Psoas muscle (tissue), 8 donors: ENCODE data around the gene IGSF5. TPM values are rescaled to one million over a fixed set of nuclear protein-coding genes. Genes with fewer than 3 reads are reported as not detected.
"Not testable (repeated sequence)": the region's sequence is repeated elsewhere in the genome, so short reads cannot be mapped to it uniquely, and the experiment has no call there.

Experiments used
- ATAC-seq, 4 donors: fragments of 200-7000 bp; cut with Tn5 transposase; one replicate each; pipeline ENCODE4 v1.9.1; 2020; ENCODE audit warnings: moderate library complexity in 3 of 4, mild to moderate bottlenecking in 2 of 4
- DNase-seq, 2 donors: peaks; one replicate each; pipeline ENCODE4 v3.0.0-alpha.2; 2020
- H3K27ac ChIP-seq: fragments of 200-600 bp; one replicate; pipeline ENCODE4 v1.8.0; 2022
- H3K27me3 ChIP-seq, 3 donors: fragments of 200-600 bp in 1 of 3; one replicate each; pipeline versions ENCODE4 v1.6.1 to v1.8.0; 2013 to 2022; ENCODE audit warnings: low read length in 2 of 3, mild to moderate bottlenecking in 2 of 3, moderate library complexity in 1 of 3; ENCODE audit not compliant: insufficient read depth in 3 of 3
- H3K36me3 ChIP-seq, 2 donors: fragments of 200-600 bp in 1 of 2; one replicate each; pipeline versions ENCODE4 v1.6.1 to v1.8.0; 2013 to 2022; ENCODE audit warnings: low read depth in 1 of 2, mild to moderate bottlenecking in 1 of 2, moderate library complexity in 1 of 2; ENCODE audit not compliant: insufficient read depth in 1 of 2
- H3K4me1 ChIP-seq: fragments of 200-600 bp; one replicate; pipeline ENCODE4 v1.8.0; 2022
- H3K4me3 ChIP-seq: fragments of 200-600 bp; one replicate; pipeline ENCODE4 v1.8.0; 2022; ENCODE audit warnings: mild to moderate bottlenecking
- H3K9me3 ChIP-seq: fragments of 200-600 bp; one replicate; pipeline ENCODE4 v1.8.0; 2022
- WGBS, 3 donors: extraction: QIAGEN DNeasy Blood & Tissue Kit; methylation state at CpG; one replicate each; pipeline versions ENCODE4 v1.1.6 to v1.1.7; 2013; 5-methylcytosine and 5-hydroxymethylcytosine counted together
- intact Hi-C, 2 donors: fragments of 100-400 bp; cut with DNase I; formaldehyde crosslinking; loops; one replicate each; pipeline versions ENCODE4 v1.11.0 to v1.14.2; 2022
- long read RNA-seq, 2 donors: library from polyadenylated mRNA; unstranded; transcript quantifications; one replicate each; pipeline ENCODE4 v2.0.0, GENCODE V29; 2021
- polyA plus RNA-seq, 3 donors: library from polyadenylated mRNA; stranded (reverse); fragments of 200-250 nt; gene quantifications; one replicate each; pipeline ENCODE4 v1.2.3, GENCODE V29; 2013
- total RNA-seq, 4 donors: library from RNA; stranded (reverse); fragmentation: NEBNext Ultra II Directional in 2 of 4; extraction: Animal tissue kit (Norgen Biotek cat#: 25700) in 2 of 4; gene quantifications; one replicate each; pipeline versions ENCODE4 v1.2.1 to v1.2.4, GENCODE V29; 2021 to 2023
- TF ChIP-seq, protein P1 (sequence below): fragments of 200-600 bp; IDR thresholded peaks from one replicate; pipeline ENCODE4 v1.8.0; 2022; ENCODE audit warnings: antibody characterized with exemption
- donor health status: healthy with polysubstance abuse.
- donor health status: DM: no; HTN: no; CAD: no; lungs with moderate emphysema.
- donor health status: Bipolar disorder and iron deficiency.
- donor health status: healthy.
- donor health status: DM: yes; HTN: yes; CAD: no.
- donor health status: DM: no; HTN: no; CAD: no.
- donor health status: DM: no; HTN: no; CAD: no.
- donor health status: DM: yes; HTN: yes; CAD: no.

IGSF5 gene
- not detected for total RNA-seq
- polyA plus RNA-seq, result not detected
- long read RNA-seq, donor 1, result 0 reads
- long read RNA-seq, donor 2, result 0 reads

DNA sequence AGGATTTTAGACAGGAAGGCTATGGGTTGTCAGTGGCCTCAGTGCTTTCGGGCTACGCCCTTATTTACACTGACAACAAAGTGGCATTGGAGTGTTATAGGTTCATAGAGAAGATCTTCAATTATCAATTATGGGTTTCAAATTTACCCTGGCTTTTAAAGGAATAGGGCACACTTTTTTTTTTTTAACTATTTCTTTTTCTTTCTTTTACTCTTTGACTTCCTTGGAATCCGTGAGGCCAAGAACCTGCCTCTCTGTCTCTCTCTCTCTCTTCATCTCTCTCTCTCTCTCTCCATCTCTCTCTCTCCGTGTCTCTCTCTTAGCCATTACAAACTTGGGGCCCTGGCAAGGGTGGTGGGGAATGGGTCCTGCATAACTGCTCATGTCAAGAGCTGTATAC lies at the start of gene IGSF5:
IGSF5 (plus strand) TSS at position 301 of the 400 bp plus-strand sequence. CDS start 327 bp downstream, outside the sequence.
- H3K36me3 ChIP-seq, H3K4me3 ChIP-seq, H3K9me3 ChIP-seq, H3K27ac ChIP-seq, H3K4me1 ChIP-seq, intact Hi-C loops, ATAC-seq, DNase-seq, H3K27me3 ChIP-seq: not testable (repeated sequence)
- WGBS, 3 donors, result 80 to 93% (median 89%) methylated on average over 4 of the region's 4 CpGs

DNA sequence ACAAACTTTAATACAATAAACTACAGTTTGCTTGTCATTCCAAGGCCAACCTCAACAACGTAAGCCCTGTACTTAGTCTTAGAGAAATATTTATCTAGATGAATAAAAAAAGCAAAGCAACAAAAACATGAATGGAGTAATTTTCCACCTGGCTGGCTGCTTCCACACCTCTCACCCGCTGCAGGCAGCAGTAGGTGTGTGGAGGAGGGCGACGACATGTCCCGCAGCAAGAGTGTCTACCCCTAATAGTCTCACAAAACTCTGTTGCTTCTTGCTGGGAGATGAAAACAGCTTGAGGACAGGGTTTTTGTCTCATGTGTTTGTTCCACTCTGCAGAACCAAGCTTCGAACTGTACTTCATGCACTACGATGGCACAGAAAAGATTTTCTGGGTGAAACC lies 48.8 kb upstream of the IGSF5 start:
- H3K4me1 ChIP-seq, result no peaks in the 10 kb centered on the region
- ATAC-seq, result no peak
- H3K27me3 ChIP-seq, result peaks cover 0 to 7% (median 0%) of the 10 kb centered on the region in 3 donors
- no peaks in the 10 kb centered on the region for H3K9me3 ChIP-seq
- H3K36me3 ChIP-seq, result no peaks in the 10 kb centered on the region
- intact Hi-C loops, result no loop called here
- no peak overlapping the region for H3K4me3 ChIP-seq
- TF ChIP-seq, protein P1, sequence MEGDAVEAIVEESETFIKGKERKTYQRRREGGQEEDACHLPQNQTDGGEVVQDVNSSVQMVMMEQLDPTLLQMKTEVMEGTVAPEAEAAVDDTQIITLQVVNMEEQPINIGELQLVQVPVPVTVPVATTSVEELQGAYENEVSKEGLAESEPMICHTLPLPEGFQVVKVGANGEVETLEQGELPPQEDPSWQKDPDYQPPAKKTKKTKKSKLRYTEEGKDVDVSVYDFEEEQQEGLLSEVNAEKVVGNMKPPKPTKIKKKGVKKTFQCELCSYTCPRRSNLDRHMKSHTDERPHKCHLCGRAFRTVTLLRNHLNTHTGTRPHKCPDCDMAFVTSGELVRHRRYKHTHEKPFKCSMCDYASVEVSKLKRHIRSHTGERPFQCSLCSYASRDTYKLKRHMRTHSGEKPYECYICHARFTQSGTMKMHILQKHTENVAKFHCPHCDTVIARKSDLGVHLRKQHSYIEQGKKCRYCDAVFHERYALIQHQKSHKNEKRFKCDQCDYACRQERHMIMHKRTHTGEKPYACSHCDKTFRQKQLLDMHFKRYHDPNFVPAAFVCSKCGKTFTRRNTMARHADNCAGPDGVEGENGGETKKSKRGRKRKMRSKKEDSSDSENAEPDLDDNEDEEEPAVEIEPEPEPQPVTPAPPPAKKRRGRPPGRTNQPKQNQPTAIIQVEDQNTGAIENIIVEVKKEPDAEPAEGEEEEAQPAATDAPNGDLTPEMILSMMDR, result no peak
- 92 to 94% (median 93%) methylated on average over 7 of the region's 7 CpGs for WGBS, 3 donors
- no peak for DNase-seq
- H3K27ac ChIP-seq, result no peak overlapping the region

DNA sequence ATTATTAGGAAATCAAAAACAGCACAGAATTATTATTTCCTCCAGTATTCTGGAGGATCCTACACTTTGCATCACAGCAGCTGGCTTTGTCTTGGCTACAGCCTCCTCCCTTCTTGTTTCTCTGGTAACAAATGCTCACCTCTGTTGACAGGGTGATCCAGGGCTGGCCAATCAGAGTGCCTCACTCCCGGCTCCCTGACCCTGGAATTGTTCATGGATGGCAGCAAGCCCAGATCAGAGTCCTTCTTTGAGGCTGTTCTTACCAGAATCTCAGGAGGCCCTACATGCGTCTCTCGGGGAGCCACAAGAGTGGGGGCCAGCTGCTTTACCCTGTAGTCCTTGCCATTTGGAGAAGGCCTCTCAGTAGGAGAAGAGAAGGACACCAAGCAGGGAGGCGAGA lies 48.4 kb upstream of the IGSF5 start:
- intact Hi-C loops, result no loop called here
- Histone ChIP-seq H3K9me3 (no peaks in the 10 kb centered on the region), H3K36me3 (no peaks in the 10 kb centered on the region), H3K27me3 (peaks cover 0 to 7% (median 0%) of the 10 kb centered on the region in 3 donors), H3K27ac (no peak overlapping the region), H3K4me3 (no peak overlapping the region), H3K4me1 (no peaks in the 10 kb centered on the region)
- 61 to 66% (median 64%) methylated on average over 4 of the region's 4 CpGs for WGBS, 3 donors
- no peak for ATAC-seq
- DNase-seq, result no peak
- TF ChIP-seq, protein P1, result no peak

DNA sequence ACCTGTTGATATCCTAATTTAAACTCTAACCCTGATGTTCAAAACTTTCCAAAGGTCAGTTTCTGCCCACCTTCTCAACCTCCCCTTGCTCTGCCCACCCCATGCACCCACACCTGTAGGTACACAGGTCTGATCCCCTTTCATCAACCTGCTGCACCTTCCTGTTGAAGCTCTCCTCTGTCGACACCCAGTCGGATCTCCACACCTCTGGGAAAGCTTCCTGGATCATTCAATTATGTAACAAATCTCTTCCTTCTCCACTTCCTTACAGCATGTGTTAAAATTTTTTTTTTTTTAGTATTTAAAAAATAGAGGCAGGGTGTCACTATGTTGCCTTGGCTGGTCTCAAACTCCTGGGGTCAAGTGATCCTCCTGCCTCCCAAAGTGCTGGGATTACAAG lies 44.7 kb upstream of the IGSF5 start:
- ATAC-seq (no peak), DNase-seq (no peak)
- no peaks in the 10 kb centered on the region for H3K4me1 ChIP-seq
- no peak overlapping the region for H3K27ac ChIP-seq
- H3K9me3 ChIP-seq, result peaks cover 6% of the 10 kb centered on the region
- no peak overlapping the region for H3K4me3 ChIP-seq
- TF ChIP-seq, protein P1, result no peak
- intact Hi-C loops, result no loop called here
- H3K27me3 ChIP-seq, result no peaks in the 10 kb centered on the region
- no peaks in the 10 kb centered on the region for H3K36me3 ChIP-seq
- WGBS, 3 donors, result 57 to 82% (median 79%) methylated on average over 2 of the region's 2 CpGs

DNA sequence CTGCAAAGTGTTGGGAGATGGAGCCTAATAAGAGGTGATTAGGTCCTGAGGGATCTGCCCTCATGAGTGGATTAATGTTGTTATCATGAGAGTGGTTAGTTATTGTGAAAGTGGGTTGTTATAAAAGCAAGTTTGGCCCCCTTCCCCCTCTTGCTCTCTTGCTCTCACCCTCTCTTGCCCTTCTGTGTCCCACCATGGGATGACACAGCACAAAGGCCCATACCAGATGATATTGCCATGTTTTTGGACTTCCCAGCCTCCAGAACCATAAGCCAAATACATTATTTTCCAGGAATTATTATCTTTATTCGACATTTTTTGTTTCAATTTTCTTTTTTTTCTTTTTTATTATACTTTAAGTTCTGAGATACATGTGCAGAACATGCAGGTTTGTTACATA lies 41.4 kb upstream of the IGSF5 start:
- TF ChIP-seq, protein P1, result no peak
- intact Hi-C loops, result no loop called here
- 69 to 81% (median 80%) methylated on average over 1 of the region's 1 CpG for WGBS, 3 donors
- H3K4me3 ChIP-seq, result no peak overlapping the region
- no peaks in the 10 kb centered on the region for H3K27me3 ChIP-seq
- DNase-seq (no peak), ATAC-seq (no peak)
- no peaks in the 10 kb centered on the region for H3K36me3 ChIP-seq
- H3K9me3 ChIP-seq, result peaks cover 6% of the 10 kb centered on the region
- no peak overlapping the region for H3K27ac ChIP-seq
- no peaks in the 10 kb centered on the region for H3K4me1 ChIP-seq
